BJ (cell line): Measurements from ENCODE around the gene MAT2A. TPM values are rescaled to one million over a fixed set of nuclear protein-coding genes. Genes with fewer than 3 reads are reported as not detected.

Source experiments
- CTCF ChIA-PET: fragments of 350-600 bp; formaldehyde crosslinking; extraction: SDS; loops from one replicate; lab custom pipeline; 2021; ENCODE audit warnings: antibody characterized with exemption, inconsistent platforms; lab: Yijun Ruan, JAX
- POLR2A ChIA-PET: fragments of 300-600 bp; sonication (Branson Sonifier 250); formaldehyde crosslinking; extraction: SDS; loops from one replicate; lab custom pipeline; 2021; ENCODE audit warnings: antibody characterized with exemption; lab: Charles Lee
- DNase-seq: peaks from one replicate; pipeline ENCODE4 v3.0.0-alpha.2; 2011; ENCODE audit warnings: low read depth
- H3K27me3 ChIP-seq: 2 replicates; pipeline ENCODE4 v1.6.0; 2011; ENCODE audit warnings: low read length; ENCODE audit not compliant: control insufficient read depth, insufficient read depth
- H3K36me3 ChIP-seq: 2 replicates; pipeline ENCODE4 v1.5.1; 2011; ENCODE audit warnings: low read length; ENCODE audit not compliant: control insufficient read depth, insufficient read depth
- H3K4me3 ChIP-seq: 2 replicates; pipeline ENCODE4 v1.5.1; 2011; ENCODE audit warnings: low read depth, mild to moderate bottlenecking, control low read depth, low read length
- CTCF ChIP-seq: IDR thresholded peaks from 2 replicates; pipeline ENCODE4 v1.5.1; 2011; ENCODE audit warnings: low read depth, mild to moderate bottlenecking, control low read depth, inconsistent platforms, low read length, moderate library complexity; ENCODE audit not compliant: insufficient read depth
- polyA plus RNA-seq: library from polyadenylated mRNA; depleted of rRNA; stranded (reverse); fragments of >200 nt; gene quantifications from 2 replicates; pipeline ENCODE4 v1.2.3, GENCODE V29; 2011; rRNA removed
- small RNA-seq: library from RNA; depleted of rRNA; stranded (forward); fragments of <200 nt; gene quantifications from one replicate; pipeline ENCODE3, GENCODE V24; 2012; ENCODE audit warnings: low replicate concordance, low read depth; ENCODE audit not compliant: insufficient read length

MAT2A gene
- polyA plus RNA-seq, 1 experiment = 302 TPM

GRCh38 chr2:85593023-85593422 is 54.1 kb downstream of the MAT2A start:
- POLR2A ChIA-PET = no interaction called here
- no peak for TF ChIP-seq CTCF

More at GRCh38 chr2:85593023-85593422, 54.1 kb downstream of the MAT2A start:
- CTCF ChIA-PET = no interaction called here
- H3K4me3 ChIP-seq = no peak overlapping the region
- DNase-seq = no peak
- H3K36me3 ChIP-seq = peaks cover 7% of the 10 kb centered on the region
- no peaks in the 10 kb centered on the region for H3K27me3 ChIP-seq

Small RNA genes lying within 50 kb of the gene (small RNA-seq; reads per million reads assigned to genes)
- gene RN7SL126P = not detected

Other genes starting within 250 kb of the MAT2A start
- 130 and 132 TPM in 2 replicates for gene TGOLN2, start 211.2 kb upstream of the MAT2A start, polyA plus RNA-seq
- 50.3 and 54.4 TPM in 2 replicates for gene RETSAT, start 184.6 kb upstream of the MAT2A start, polyA plus RNA-seq
- gene ELMOD3, start 184.4 kb upstream of the MAT2A start, polyA plus RNA-seq = 22.4 and 26.3 TPM in 2 replicates
- gene CAPG, start 128.8 kb upstream of the MAT2A start, polyA plus RNA-seq = 92.4 and 135 TPM in 2 replicates
- 0.18 and 0.39 TPM in 2 replicates for gene SH2D6, start 120.5 kb upstream of the MAT2A start, polyA plus RNA-seq
- gene GGCX, start 22.3 kb downstream of the MAT2A start, polyA plus RNA-seq = 44.4 and 45.9 TPM in 2 replicates
- 0.70 and 2.0 TPM in 2 replicates for gene VAMP8, start 38.4 kb downstream of the MAT2A start, polyA plus RNA-seq
- gene VAMP5, start 45.3 kb downstream of the MAT2A start, polyA plus RNA-seq = 143 and 161 TPM in 2 replicates
- gene RNF181, start 56.6 kb downstream of the MAT2A start, polyA plus RNA-seq = 376 and 394 TPM in 2 replicates
- gene TMEM150A, start 63.5 kb downstream of the MAT2A start, polyA plus RNA-seq = 11.4 and 19.1 TPM in 2 replicates
- 16.4 and 18.9 TPM in 2 replicates for gene C2orf68, start 72.9 kb downstream of the MAT2A start, polyA plus RNA-seq
- gene USP39, start 77.0 kb downstream of the MAT2A start, polyA plus RNA-seq = 49.9 and 50.5 TPM in 2 replicates
- gene SFTPB, start 129.0 kb downstream of the MAT2A start, polyA plus RNA-seq = not detected in 2 replicates
- gene GNLY, start 155.2 kb downstream of the MAT2A start, polyA plus RNA-seq = not detected in 2 replicates
- 12.5 and 19.5 TPM in 2 replicates for gene ATOH8, start 214.8 kb downstream of the MAT2A start, polyA plus RNA-seq